ENCODE results near the gene ENDOU. TPM values are rescaled to one million over a fixed set of nuclear protein-coding genes. Genes with fewer than 3 reads are reported as not detected.

ENDOU gene
- total RNA-seq, 1 donor from 2014 or later, result not detected

DNA sequence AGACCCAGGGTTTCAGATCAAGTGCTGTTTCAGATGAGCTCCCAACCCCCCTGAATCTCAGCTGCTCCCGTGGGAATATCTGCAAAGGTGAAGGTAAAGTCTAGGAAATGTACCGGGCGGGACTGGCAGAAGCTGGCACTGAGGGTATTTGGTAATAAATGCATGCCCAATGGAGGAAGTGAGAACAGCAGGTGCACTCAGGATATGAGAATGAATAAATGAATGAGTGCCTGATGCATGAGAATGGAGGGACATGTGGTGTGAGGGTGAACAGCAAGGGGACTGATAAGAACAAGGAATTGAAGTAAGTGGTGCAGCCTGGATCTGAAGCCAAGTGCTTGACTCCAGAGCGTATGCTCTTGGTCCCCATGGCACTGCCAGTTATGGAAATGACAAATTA, 21.8 kb upstream of the ENDOU start:
- TF ChIP-seq, protein P1, sequence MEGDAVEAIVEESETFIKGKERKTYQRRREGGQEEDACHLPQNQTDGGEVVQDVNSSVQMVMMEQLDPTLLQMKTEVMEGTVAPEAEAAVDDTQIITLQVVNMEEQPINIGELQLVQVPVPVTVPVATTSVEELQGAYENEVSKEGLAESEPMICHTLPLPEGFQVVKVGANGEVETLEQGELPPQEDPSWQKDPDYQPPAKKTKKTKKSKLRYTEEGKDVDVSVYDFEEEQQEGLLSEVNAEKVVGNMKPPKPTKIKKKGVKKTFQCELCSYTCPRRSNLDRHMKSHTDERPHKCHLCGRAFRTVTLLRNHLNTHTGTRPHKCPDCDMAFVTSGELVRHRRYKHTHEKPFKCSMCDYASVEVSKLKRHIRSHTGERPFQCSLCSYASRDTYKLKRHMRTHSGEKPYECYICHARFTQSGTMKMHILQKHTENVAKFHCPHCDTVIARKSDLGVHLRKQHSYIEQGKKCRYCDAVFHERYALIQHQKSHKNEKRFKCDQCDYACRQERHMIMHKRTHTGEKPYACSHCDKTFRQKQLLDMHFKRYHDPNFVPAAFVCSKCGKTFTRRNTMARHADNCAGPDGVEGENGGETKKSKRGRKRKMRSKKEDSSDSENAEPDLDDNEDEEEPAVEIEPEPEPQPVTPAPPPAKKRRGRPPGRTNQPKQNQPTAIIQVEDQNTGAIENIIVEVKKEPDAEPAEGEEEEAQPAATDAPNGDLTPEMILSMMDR (IDR thresholded peaks at IDR 0.05; ENCODE audit: insufficient read depth, low read length, poor library complexity, severe bottlenecking), result no peak
- DNase-seq (ENCODE audit: low read depth), result no peak
- H3K36me3 ChIP-seq (ENCODE audit: control insufficient read depth, insufficient read depth, low read length), result no peaks in the 10 kb centered on the region
- H3K4me3 ChIP-seq (ENCODE audit: low read depth, low read length), result no peak overlapping the region
- H3K27me3 ChIP-seq (ENCODE audit: control insufficient read depth, insufficient read depth, low read length), result peaks cover 9% of the 10 kb centered on the region

DNA sequence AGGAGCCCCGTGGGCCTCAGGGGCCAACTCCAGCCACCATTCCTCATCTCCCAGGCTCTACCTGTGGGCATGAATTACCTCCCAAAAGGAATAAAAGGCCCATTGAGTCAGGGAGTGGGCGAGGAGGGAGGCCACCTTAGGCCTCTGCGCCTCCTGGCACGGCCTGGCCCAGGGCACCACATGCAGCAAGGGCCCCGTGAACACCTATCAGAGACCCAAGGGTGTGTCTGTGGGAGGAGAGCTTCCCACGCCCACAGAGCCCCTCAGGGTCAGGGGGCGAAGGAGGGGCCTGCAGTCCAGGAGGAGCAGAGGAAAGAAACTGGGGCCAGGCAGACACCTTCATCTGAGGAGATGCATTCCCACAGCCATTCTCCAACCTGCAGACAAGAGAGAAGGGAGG, 21.2 kb upstream of the ENDOU start:
- TF ChIP-seq, protein P1 (IDR thresholded peaks at IDR 0.05; ENCODE audit: insufficient read depth, low read length, poor library complexity, severe bottlenecking), result no peak
- H3K4me3 ChIP-seq (ENCODE audit: low read depth, low read length), result no peak overlapping the region
- no peak for DNase-seq (ENCODE audit: low read depth)
- H3K27me3 ChIP-seq (ENCODE audit: control insufficient read depth, insufficient read depth, low read length), result peaks cover 9% of the 10 kb centered on the region
- H3K36me3 ChIP-seq (ENCODE audit: control insufficient read depth, insufficient read depth, low read length), result no peaks in the 10 kb centered on the region

DNA sequence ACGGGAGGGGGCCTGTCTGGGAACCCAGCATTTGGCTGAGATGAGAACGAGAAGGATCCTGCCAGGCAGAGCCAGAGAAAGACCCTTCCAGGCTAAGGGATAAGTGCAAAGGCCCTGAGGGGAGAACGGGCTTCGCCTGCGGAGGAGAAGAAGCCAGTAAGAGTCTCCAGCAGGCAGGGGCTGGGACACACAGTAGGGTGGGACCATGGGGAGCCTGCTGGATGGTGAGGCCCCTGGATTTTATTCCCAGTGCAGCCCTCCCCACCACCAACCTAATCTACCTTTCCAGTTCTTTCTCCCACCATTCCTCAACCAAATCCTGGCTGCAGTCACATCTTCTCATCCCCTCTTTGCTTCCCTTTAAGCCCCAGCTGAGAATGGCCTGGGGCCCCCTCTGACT, 20.8 kb upstream of the ENDOU start:
- DNase-seq (ENCODE audit: low read depth), result no peak
- TF ChIP-seq, protein P1 (IDR thresholded peaks at IDR 0.05; ENCODE audit: insufficient read depth, low read length, poor library complexity, severe bottlenecking), result no peak
- H3K36me3 ChIP-seq (ENCODE audit: control insufficient read depth, insufficient read depth, low read length), result no peaks in the 10 kb centered on the region
- no peak overlapping the region for H3K4me3 ChIP-seq (ENCODE audit: low read depth, low read length)
- H3K27me3 ChIP-seq (ENCODE audit: control insufficient read depth, insufficient read depth, low read length), result peaks cover 9% of the 10 kb centered on the region

DNA sequence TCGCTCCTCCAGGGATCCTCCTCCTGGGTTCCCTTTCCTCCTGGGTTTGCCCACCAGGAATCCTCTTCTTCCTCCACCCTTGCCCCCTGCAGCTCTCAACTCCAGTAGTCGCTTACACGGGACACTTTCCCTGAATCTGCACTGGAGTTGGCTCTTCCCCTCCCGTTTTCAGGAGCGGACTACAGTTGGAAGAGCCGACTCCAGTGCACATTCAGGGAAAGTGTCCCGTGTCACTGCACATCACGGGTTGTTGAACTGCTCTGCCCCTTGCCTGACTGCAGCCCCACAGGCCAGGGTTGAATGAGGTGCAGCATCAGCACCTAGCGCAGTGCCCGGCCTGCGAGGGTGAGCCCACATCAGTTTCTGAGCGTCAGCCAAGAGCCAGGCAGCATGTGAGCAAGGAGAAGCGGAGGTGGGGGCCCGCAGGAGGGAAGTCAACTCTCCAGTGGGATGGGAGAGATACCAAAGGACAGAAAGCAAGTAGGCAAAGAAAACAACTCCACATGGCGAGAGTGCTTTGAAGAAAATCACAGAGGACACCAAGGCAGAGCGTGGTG, 20.3 kb upstream of the ENDOU start:
- no peak for DNase-seq (ENCODE audit: low read depth)
- Histone ChIP-seq H3K27me3 (ENCODE audit: control insufficient read depth, insufficient read depth, low read length) (peaks cover 9% of the 10 kb centered on the region), H3K36me3 (ENCODE audit: control insufficient read depth, insufficient read depth, low read length) (no peaks in the 10 kb centered on the region), H3K4me3 (ENCODE audit: low read depth, low read length) (no peak overlapping the region)
- TF ChIP-seq, protein P1 (IDR thresholded peaks at IDR 0.05; ENCODE audit: insufficient read depth, low read length, poor library complexity, severe bottlenecking), result no peak

DNA sequence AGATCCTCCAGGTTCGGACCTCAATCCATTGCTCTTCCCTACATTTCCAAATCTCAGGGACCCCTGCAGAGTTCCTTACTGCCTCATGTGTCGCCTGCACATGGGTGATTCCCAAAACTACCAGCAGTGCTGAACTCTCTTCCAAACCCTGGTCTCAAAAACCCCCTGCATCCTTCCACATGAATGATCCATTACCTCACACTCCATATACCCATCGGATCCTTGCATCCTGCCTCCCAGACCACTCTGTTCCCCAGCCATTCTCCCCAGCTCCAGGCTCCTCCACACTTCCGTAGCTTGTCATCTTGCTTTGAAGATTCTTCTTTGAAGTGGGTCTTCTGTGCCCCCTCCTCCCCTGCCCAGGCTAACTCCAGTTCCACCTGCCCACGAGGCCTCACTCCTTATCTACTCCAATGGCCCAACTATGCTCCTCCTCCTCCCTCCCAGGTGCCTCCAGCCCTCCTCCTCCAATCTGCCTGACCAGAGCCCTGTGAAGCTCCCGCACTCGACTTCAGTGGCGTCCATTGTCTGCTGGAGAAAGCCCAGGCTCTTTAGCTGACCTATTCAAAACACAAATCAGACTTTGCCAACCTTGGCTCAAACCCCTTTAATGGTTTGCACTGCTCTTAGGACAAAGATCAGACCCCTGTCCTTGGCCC, 19.6 kb upstream of the ENDOU start:
- TF ChIP-seq, protein P1 (IDR thresholded peaks at IDR 0.05; ENCODE audit: insufficient read depth, low read length, poor library complexity, severe bottlenecking), result no peak
- DNase-seq (ENCODE audit: low read depth), result no peak
- H3K27me3 ChIP-seq (ENCODE audit: control insufficient read depth, insufficient read depth, low read length), result peaks cover 9% of the 10 kb centered on the region
- H3K36me3 ChIP-seq (ENCODE audit: control insufficient read depth, insufficient read depth, low read length), result no peaks in the 10 kb centered on the region
- H3K4me3 ChIP-seq (ENCODE audit: low read depth, low read length), result no peak overlapping the region

Data from kidney epithelial cell (primary cell).